ENCODE results near the gene CABCOCO1. TPM values are rescaled to one million over a fixed set of nuclear protein-coding genes. Genes with fewer than 3 reads are reported as not detected.
"Not testable (repeated sequence)": the region's sequence is repeated elsewhere in the genome, so short reads cannot be mapped to it uniquely, and the experiment has no call there.

CABCOCO1 gene
- total RNA-seq, 8 experiments from 2014 or later, result 0.63 to 12.5 (median 1.3) TPM

GRCh38 chr10:61655335-61655851 is 7.3 kb upstream of the CABCOCO1 start:
- ATAC-seq (replicated peaks in 6 of 8), result peak in 3 of 8 experiments; percentile 28 to 79 (median 62)
- Histone ChIP-seq H3K4me1 (replicated peaks in 1 of 2) (peaks cover 6 to 11% of the 10 kb centered on the region in 2 donors), H3K27ac (peak overlapping the region in 1 of 2 donors; percentile 64), H3K4me3 (no peak overlapping the region)
- in situ Hi-C loops (cut with MboI; ENCODE audit: low pct_unique_long_range_greater_than_20kb in 2 of 9, low sequenced_read_pairs in 9 of 9, unreplicated experiment in 9 of 9), result no loop called here

GRCh38 chr10:61663466-61663865 is 737 bp downstream of the CABCOCO1 start:
- Histone ChIP-seq H3K27ac (no peak overlapping the region), H3K4me3 (peak overlapping the region; percentile 32 to 53 (median 46)), H3K4me1 (replicated peaks in 1 of 2) (peaks cover 4% of the 10 kb centered on the region in 2 donors)
- WGBS, 10 experiments, result 38 to 100% (median 89%) methylated on average over 1 to 3 of the region's 3 CpGs; no CpG with 5 or more reads in 1 of the 10 experiments
- in situ Hi-C loops (cut with MboI; ENCODE audit: low pct_unique_long_range_greater_than_20kb in 2 of 9, low sequenced_read_pairs in 9 of 9, unreplicated experiment in 9 of 9), result no loop called here
- no peak for ATAC-seq (replicated peaks in 6 of 8)

- Histone ChIP-seq H3K4me1 (replicated peaks in 1 of 2) (peaks cover 4% of the 10 kb centered on the region in 2 donors), H3K4me3 (no peak overlapping the region), H3K27ac (no peak overlapping the region)
- ATAC-seq (replicated peaks in 6 of 8), result peak in 1 of 8 experiments; percentile 6
- in situ Hi-C loops (cut with MboI; ENCODE audit: low pct_unique_long_range_greater_than_20kb in 2 of 9, low sequenced_read_pairs in 9 of 9, unreplicated experiment in 9 of 9), result no loop called here
- WGBS, 10 experiments, result 20 to 88% (median 71%) methylated on average over 1 to 2 of the region's 2 CpGs
Observed at GRCh38 chr10:61664985-61665384, 2.3 kb downstream of the CABCOCO1 start.

DNA sequence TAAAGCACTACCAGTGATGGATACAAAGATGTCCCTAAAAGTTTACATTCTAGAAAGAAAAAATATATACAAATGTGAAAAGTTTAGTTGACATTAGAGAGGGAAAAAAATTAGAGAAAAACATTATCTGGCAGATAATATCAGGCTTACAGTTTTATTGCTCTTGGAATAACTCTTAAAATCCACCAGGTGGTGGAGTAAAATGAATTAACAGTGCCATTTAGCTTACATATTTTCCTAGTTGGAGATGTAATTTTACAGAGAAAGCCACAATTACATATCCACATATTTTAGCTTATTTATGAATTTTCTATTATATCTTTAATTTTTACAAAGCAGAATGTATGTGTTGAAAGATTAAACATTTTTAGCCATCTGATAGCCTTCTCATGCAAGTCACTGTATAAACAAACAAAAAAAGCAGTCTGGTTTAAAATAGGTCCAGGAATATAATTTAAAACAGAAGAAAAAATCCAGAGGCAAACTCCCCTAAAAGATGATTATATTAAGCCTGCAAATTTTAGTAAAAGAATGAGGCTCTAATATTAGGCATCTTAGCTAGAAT is 6.5 kb downstream of the CABCOCO1 start:
- no peak overlapping the region for H3K27ac ChIP-seq
- no peak overlapping the region for H3K4me3 ChIP-seq
- in situ Hi-C loops (cut with MboI; ENCODE audit: low pct_unique_long_range_greater_than_20kb in 2 of 9, low sequenced_read_pairs in 9 of 9, unreplicated experiment in 9 of 9), result no loop called here
- H3K4me1 ChIP-seq (replicated peaks in 1 of 2), result peaks cover 0 to 12% of the 10 kb centered on the region in 2 donors
- ATAC-seq (replicated peaks in 6 of 8), result no peak

DNA sequence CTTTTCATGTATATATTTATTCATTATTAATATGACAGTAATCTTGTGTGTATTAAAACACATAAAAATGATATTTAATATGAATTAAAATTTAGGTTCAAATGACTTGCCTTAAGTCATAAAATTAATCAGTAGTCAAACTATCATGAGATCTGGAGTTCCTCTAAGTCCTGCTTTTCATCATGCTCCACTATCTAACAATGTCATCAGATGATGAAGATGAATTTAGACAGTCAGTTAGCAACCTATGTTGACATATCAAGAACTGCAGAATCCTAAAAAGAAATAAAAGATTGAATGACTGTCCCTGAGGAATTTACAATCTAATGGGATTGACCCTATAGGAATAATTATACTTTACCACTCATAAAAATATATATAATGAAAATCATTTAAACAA is 7.1 kb downstream of the CABCOCO1 start:
- H3K4me3 ChIP-seq, result no peak overlapping the region
- H3K4me1 ChIP-seq (replicated peaks in 1 of 2), result peaks cover 0 to 12% of the 10 kb centered on the region in 2 donors
- H3K27ac ChIP-seq, result no peak overlapping the region
- in situ Hi-C loops (cut with MboI; ENCODE audit: low pct_unique_long_range_greater_than_20kb in 2 of 9, low sequenced_read_pairs in 9 of 9, unreplicated experiment in 9 of 9), result no loop called here
- no peak for ATAC-seq (replicated peaks in 6 of 8)

DNA sequence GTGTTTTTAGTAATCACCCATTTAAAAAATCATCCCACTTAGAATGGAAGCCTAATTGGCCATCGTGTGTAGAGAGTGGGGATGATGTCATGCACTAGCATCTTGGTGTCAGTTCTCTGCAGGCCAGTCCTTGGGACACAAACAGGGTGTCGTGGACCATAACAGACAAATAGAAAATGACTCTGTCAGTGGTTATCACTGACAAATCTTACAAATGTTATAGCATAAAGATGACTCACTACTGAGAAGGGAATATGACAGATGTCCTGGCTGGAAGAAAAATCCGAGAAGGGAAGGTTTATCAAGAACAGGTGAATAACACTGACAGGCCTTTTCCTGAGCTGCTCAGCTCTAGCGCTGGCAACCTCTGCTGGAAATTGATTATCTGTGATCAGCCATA is 10.6 kb downstream of the CABCOCO1 start:
- 17 to 100% (median 74%) methylated on average over 1 to 4 of the region's 4 CpGs for WGBS, 10 experiments
- Histone ChIP-seq H3K4me3 (no peak overlapping the region), H3K27ac (no peak overlapping the region), H3K4me1 (replicated peaks in 1 of 2) (peaks cover 0 to 12% of the 10 kb centered on the region in 2 donors)
- in situ Hi-C loops (cut with MboI; ENCODE audit: low pct_unique_long_range_greater_than_20kb in 2 of 9, low sequenced_read_pairs in 9 of 9, unreplicated experiment in 9 of 9), result no loop called here
- ATAC-seq (replicated peaks in 6 of 8), result peak in 5 of 8 experiments; percentile 99

- Histone ChIP-seq H3K4me3 (no peak overlapping the region), H3K27ac (no peak overlapping the region), H3K4me1 (replicated peaks in 1 of 2) (no peaks in the 10 kb centered on the region)
- ATAC-seq (replicated peaks in 6 of 8), result no peak
- in situ Hi-C loops (cut with MboI; ENCODE audit: low pct_unique_long_range_greater_than_20kb in 2 of 9, low sequenced_read_pairs in 9 of 9, unreplicated experiment in 9 of 9), result no loop called here
- WGBS, 10 experiments, result 60 to 100% (median 81%) methylated on average over 1 of the region's 1 CpG; no CpG with 5 or more reads in 2 of the 10 experiments
Observed at GRCh38 chr10:61682323-61682722, 19.6 kb downstream of the CABCOCO1 start.

- ATAC-seq (replicated peaks in 6 of 8), result no peak
- in situ Hi-C loops (cut with MboI; ENCODE audit: low pct_unique_long_range_greater_than_20kb in 2 of 9, low sequenced_read_pairs in 9 of 9, unreplicated experiment in 9 of 9), result no loop called here
- no peak overlapping the region for H3K4me3 ChIP-seq
- 100% methylated on average over 1 of the region's 1 CpG; no CpG with 5 or more reads in 7 of the 10 experiments for WGBS, 10 experiments
- no peak overlapping the region for H3K27ac ChIP-seq
- no peaks in the 10 kb centered on the region for H3K4me1 ChIP-seq (replicated peaks in 1 of 2)
Observed at GRCh38 chr10:61683319-61683718, 20.6 kb downstream of the CABCOCO1 start.

- in situ Hi-C loops (cut with MboI; ENCODE audit: low pct_unique_long_range_greater_than_20kb in 2 of 9, low sequenced_read_pairs in 9 of 9, unreplicated experiment in 9 of 9), result no loop called here
Observed at GRCh38 chr10:61684894-61685507, 22.3 kb downstream of the CABCOCO1 start.

DNA sequence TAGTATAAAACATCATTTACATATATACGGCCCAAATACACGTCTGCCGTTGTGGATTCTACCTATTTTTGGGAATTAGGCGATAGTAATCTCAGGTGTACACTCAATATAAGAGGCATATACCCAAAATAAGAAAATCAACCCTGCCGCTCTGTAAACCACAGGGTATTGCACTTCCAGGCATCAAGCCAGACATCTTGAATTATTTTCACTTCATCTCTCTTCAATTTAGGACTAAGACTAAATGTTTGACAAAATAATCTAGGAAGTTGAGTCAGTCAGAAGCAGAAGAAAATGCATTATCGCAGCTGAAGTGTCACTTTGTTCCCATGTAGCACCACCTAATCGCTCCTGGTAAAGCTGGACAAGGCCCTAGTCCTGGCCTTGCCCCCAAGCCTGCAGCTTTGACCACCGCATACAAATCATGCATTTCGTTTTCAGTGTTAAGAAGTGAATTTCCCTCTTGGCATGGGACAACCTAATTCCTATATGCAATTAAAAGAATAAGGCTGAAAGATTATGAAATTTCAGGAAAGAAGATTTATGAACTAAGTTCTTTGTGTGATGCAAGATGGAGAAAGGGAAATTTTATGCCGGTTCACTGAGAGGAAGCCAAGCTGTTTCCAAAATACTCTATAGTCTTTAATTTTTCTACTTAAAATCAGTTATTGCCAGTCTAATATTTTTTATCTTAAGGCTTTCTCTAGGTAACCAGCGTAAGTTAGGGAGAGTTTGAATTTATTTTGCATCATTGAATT is 26.0 kb downstream of the CABCOCO1 start:
- in situ Hi-C loops (cut with MboI; ENCODE audit: low pct_unique_long_range_greater_than_20kb in 2 of 9, low sequenced_read_pairs in 9 of 9, unreplicated experiment in 9 of 9), result no loop called here
- no peak overlapping the region for H3K27ac ChIP-seq

More at GRCh38 chr10:61684894-61685507, 22.3 kb downstream of the CABCOCO1 start:
- Histone ChIP-seq H3K4me3 (no peak overlapping the region), H3K27ac (no peak overlapping the region), H3K4me1 (replicated peaks in 1 of 2) (peaks cover 0 to 7% of the 10 kb centered on the region in 2 donors)
- WGBS, 10 experiments, result 15 to 100% (median 83%) methylated on average over 2 to 3 of the region's 3 CpGs; no CpG with 5 or more reads in 1 of the 10 experiments
- ATAC-seq (replicated peaks in 6 of 8), result peak in 3 of 8 experiments; percentile 39 to 75 (median 74)

DNA sequence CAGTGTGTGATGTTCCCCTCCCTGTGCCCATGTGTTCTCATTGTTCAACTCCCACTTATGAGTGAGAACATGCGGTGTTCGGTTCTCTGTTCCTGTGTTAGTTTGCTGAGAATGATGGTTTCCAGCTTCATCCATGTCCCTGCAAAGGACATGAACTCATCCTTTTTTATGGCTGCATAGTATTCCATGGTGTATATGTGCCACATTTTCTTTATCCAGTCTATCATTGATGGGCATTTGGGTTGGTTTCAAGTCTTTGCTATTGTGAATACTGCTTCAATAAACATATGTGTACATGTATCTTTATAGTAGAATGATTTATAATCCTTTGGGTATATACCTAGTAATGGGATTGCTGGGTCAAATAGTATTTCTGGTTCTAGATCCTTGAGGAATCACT is 28.9 kb downstream of the CABCOCO1 start:
- H3K4me1 ChIP-seq (replicated peaks in 1 of 2); H3K4me3 ChIP-seq; ATAC-seq (replicated peaks in 6 of 8); H3K27ac ChIP-seq; in situ Hi-C loops (cut with MboI; ENCODE audit: low pct_unique_long_range_greater_than_20kb in 2 of 9, low sequenced_read_pairs in 9 of 9, unreplicated experiment in 9 of 9): not testable (repeated sequence)
- WGBS, 10 experiments, result no CpG with 5 or more reads among the region's 2 CpGs

More for the DNA sequence above, 26.0 kb downstream of the CABCOCO1 start:
- H3K4me1 ChIP-seq (replicated peaks in 1 of 2), result peaks cover 0 to 7% of the 10 kb centered on the region in 2 donors
- 52 to 98% (median 87%) methylated on average over 4 to 9 of the region's 11 CpGs for WGBS, 10 experiments
- no peak overlapping the region for H3K4me3 ChIP-seq
- ATAC-seq (replicated peaks in 6 of 8), result no peak

- ATAC-seq (replicated peaks in 6 of 8), result no peak
Observed at GRCh38 chr10:61692447-61693010, 29.8 kb downstream of the CABCOCO1 start.

More at GRCh38 chr10:61692447-61693010, 29.8 kb downstream of the CABCOCO1 start:
- H3K4me1 ChIP-seq (replicated peaks in 1 of 2), result peaks cover 0 to 7% of the 10 kb centered on the region in 2 donors
- H3K27ac ChIP-seq, result no peak overlapping the region
- no peak overlapping the region for H3K4me3 ChIP-seq
- WGBS, 10 experiments, result 71 to 100% (median 88%) methylated on average over 1 to 3 of the region's 3 CpGs; no CpG with 5 or more reads in 1 of the 10 experiments
- in situ Hi-C loops (cut with MboI; ENCODE audit: low pct_unique_long_range_greater_than_20kb in 2 of 9, low sequenced_read_pairs in 9 of 9, unreplicated experiment in 9 of 9), result no loop called here
